ENCODE data around the gene SLCO3A1. TPM values are rescaled to one million over a fixed set of nuclear protein-coding genes. Genes with fewer than 3 reads are reported as not detected.

Gene SLCO3A1
- total RNA-seq, 2 donors from 2014 or later, result 55.9 to 65.1 TPM

DNA sequence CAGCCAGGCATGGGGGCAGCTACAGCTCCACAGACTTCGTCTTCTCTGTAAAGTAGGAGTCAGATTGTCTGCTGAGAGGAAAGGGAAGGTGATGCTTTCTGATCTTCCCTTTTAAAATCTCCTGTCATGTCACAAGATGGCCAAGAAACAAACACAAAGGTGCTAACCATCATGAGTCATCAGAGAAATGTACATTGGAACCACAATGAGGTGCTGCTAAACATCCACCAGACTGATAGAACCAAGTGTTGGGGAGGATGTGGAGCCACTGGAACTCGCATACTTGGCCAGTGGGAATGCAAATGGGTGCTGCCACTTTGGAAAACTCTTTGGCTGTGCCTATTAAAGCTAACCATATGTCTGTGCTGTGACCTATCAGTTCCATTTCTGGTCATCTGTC lies 268.8 kb downstream of the SLCO3A1 start:
- Mint-ChIP-seq H3K27ac (peak overlapping the region; percentile 2), H3K4me3 (no peak overlapping the region), H3K4me1 (peaks cover 7% of the 10 kb centered on the region), H3K27me3 (no peaks in the 10 kb centered on the region), H3K36me3 (ENCODE audit: low read depth) (peaks cover 19% of the 10 kb centered on the region)
- DNase-seq (no peak), ATAC-seq (no peak)
- H3K9me3 ChIP-seq (ENCODE audit: control insufficient read depth, low read length, poor library complexity, severe bottlenecking), result no peaks in the 10 kb centered on the region

DNA sequence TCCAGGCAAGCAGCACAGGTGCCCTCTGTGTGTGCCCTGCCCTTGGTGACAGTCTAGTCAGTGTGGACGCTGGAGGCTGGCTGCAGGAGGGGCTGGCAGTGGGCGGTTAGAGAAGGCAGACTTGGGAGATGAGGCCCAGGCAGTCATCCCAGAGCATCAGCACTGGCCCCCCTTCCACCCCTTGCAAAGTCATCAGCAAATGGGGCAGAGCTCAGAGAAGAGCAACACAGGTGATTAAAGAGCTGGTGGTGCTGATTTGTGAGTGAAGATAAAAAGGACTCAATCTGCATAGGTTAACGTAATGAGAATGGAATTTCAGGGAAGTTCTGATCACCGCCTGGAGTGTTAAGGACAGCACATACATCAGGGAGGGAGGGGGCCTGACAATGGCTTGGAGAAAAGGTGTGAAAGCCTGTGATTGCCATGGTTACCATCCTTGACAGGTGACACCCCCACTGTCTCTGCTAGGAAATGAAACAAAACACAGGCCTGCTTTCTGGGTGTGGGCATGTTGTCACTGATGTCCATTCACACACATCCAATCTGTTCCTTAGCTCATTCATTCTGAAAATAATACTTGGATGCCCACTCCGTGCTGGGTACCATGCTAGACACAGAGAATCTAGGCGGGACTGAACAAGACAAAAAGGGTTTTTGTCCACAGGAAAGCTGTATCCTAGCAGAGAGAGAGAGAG lies 270.6 kb downstream of the SLCO3A1 start:
- H3K27ac Mint-ChIP-seq, result no peak overlapping the region
- H3K27me3 Mint-ChIP-seq, result no peaks in the 10 kb centered on the region
- DNase-seq, result no peak
- no peak overlapping the region for H3K4me3 Mint-ChIP-seq
- peaks cover 7% of the 10 kb centered on the region for H3K4me1 Mint-ChIP-seq
- no peaks in the 10 kb centered on the region for H3K9me3 ChIP-seq (ENCODE audit: control insufficient read depth, low read length, poor library complexity, severe bottlenecking)
- peaks cover 28% of the 10 kb centered on the region for H3K36me3 Mint-ChIP-seq (ENCODE audit: low read depth)
- no peak for ATAC-seq

DNA sequence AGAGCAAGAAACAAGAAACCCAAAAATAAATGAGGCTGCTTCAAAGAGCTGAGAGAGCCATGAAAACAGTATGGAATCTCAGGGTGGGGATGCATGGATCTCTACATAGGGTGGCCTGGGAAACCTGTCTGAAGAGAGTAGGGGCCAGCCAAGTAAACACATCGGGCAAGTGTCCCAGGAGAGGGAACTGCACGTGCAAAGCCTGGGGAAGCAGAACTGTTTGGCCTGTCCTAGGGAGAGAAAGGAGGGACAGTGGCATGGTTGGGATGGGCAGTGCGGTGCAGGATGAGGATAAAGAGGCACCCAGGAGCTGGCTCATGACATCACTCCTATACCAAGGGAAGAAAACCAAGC lies 271.1 kb downstream of the SLCO3A1 start:
- Mint-ChIP-seq H3K4me3 (no peak overlapping the region), H3K4me1 (peaks cover 7% of the 10 kb centered on the region), H3K27me3 (no peaks in the 10 kb centered on the region), H3K36me3 (ENCODE audit: low read depth) (peaks cover 31% of the 10 kb centered on the region), H3K27ac (no peak overlapping the region)
- DNase-seq (no peak), ATAC-seq (no peak)
- H3K9me3 ChIP-seq (ENCODE audit: control insufficient read depth, low read length, poor library complexity, severe bottlenecking), result no peaks in the 10 kb centered on the region

DNA sequence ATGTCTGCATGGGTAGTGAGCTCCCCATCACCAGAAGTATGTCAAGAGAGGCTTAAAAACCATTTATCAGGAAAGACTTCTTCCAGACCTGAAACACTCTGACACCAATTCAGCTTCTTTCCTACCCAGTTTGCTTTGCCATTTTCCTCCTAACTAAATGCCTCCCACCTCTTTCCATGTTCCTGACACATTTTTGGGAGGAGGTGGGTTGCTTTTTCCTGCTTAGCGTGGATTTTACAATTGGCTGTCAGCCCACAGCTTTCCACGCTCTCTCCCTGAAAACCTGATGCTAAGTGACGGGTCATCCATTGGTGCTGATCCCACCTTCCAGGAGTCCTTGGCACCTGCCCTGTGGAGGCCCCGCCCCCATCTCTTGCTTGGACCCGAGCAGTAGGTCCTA lies 275.3 kb downstream of the SLCO3A1 start:
- Mint-ChIP-seq H3K4me1 (peaks cover 6% of the 10 kb centered on the region), H3K4me3 (no peak overlapping the region)

DNA sequence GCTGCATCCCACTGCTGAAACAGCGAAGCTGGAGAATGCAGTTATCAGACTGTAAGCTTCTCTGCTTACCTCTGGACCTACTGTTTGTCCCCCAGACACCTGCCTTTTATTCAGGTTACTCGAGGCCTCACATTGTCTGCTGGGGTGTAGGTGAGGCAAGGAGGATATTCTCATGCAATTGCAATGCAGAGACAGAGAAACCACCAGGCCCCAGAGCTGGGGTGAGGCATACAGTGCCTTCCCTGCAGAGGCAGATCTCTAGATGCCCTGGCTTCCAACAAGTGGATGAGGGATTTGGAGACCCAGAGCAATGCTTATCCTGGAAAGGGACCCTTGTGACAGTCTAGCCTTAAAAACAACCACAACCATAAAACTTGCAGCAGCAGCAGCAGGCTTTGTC lies 276.7 kb downstream of the SLCO3A1 start:
- H3K4me1 Mint-ChIP-seq, result peaks cover 11% of the 10 kb centered on the region
- H3K4me3 Mint-ChIP-seq, result no peak overlapping the region
- ATAC-seq, result no peak
- H3K27me3 Mint-ChIP-seq, result no peaks in the 10 kb centered on the region
- DNase-seq, result no peak
- H3K9me3 ChIP-seq (ENCODE audit: control insufficient read depth, low read length, poor library complexity, severe bottlenecking), result no peaks in the 10 kb centered on the region
- H3K27ac Mint-ChIP-seq, result no peak overlapping the region
- H3K36me3 Mint-ChIP-seq (ENCODE audit: low read depth), result peaks cover 33% of the 10 kb centered on the region

More for the DNA sequence above, 275.3 kb downstream of the SLCO3A1 start:
- ATAC-seq (no peak), DNase-seq (no peak)
- no peaks in the 10 kb centered on the region for H3K9me3 ChIP-seq (ENCODE audit: control insufficient read depth, low read length, poor library complexity, severe bottlenecking)
- Mint-ChIP-seq H3K27ac (peak overlapping the region; percentile 24), H3K27me3 (no peaks in the 10 kb centered on the region), H3K36me3 (ENCODE audit: low read depth) (peaks cover 33% of the 10 kb centered on the region)

DNA sequence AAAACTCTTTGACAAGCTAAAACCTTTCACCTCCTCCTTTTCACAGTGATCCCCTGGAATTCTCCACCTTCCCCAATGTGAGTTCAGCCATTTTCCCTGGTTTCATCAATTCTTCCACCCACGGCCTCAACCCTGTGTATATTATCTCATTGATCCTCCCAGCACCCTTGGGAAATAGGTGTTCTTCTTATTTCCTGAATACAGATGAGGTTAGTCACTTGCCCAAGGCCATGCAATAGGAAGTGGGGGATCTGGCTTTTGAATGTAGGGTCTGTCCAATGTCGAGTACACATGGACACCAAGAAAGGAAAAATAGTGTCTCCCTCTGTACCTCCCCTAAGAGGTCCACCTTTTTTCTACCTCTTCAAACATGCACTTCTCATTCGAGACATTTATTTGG lies 277.4 kb downstream of the SLCO3A1 start:
- no peak overlapping the region for H3K27ac Mint-ChIP-seq
- ATAC-seq, result no peak
- no peaks in the 10 kb centered on the region for H3K9me3 ChIP-seq (ENCODE audit: control insufficient read depth, low read length, poor library complexity, severe bottlenecking)
- DNase-seq, result no peak
- H3K27me3 Mint-ChIP-seq, result no peaks in the 10 kb centered on the region
- H3K4me3 Mint-ChIP-seq, result peak overlapping the region; percentile 25
- H3K4me1 Mint-ChIP-seq, result peaks cover 11% of the 10 kb centered on the region
- H3K36me3 Mint-ChIP-seq (ENCODE audit: low read depth), result peaks cover 33% of the 10 kb centered on the region

GRCh38 chr15:92132982-92133755 lies 279.7 kb downstream of the SLCO3A1 start:
- H3K27me3 Mint-ChIP-seq, result no peaks in the 10 kb centered on the region
- peaks cover 11% of the 10 kb centered on the region for H3K4me1 Mint-ChIP-seq
- no peaks in the 10 kb centered on the region for H3K9me3 ChIP-seq (ENCODE audit: control insufficient read depth, low read length, poor library complexity, severe bottlenecking)
- H3K27ac Mint-ChIP-seq, result no peak overlapping the region
- no peak for DNase-seq
- H3K36me3 Mint-ChIP-seq (ENCODE audit: low read depth), result peaks cover 27% of the 10 kb centered on the region
- H3K4me3 Mint-ChIP-seq, result no peak overlapping the region
- no peak for ATAC-seq

DNA sequence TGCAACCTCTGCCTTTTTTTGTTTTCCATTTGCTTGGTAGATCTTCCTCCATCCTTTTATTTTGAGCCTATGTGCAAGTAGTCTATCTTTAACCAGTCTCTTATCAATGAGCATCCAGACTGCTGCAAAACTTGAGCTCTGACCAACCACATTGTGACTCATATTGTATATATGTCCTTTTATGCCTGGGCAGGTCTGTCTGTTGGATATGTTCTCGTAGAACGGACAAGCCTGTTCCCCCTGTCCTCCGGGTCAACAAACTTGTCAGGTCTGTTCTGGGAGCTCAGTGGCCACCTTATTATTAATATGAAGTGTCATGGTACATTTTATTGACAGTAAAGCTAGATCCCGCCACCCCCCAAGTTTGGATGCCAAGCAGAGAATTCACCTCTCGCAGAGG lies 287.3 kb downstream of the SLCO3A1 start:
- no peaks in the 10 kb centered on the region for H3K9me3 ChIP-seq (ENCODE audit: control insufficient read depth, low read length, poor library complexity, severe bottlenecking)
- DNase-seq (no peak), ATAC-seq (no peak)
- Mint-ChIP-seq H3K4me3 (no peak overlapping the region), H3K27ac (no peak overlapping the region), H3K36me3 (ENCODE audit: low read depth) (peaks cover 8% of the 10 kb centered on the region), H3K27me3 (no peaks in the 10 kb centered on the region), H3K4me1 (peaks cover 12% of the 10 kb centered on the region)

GRCh38 chr15:92141607-92142006 lies 288.1 kb downstream of the SLCO3A1 start:
- no peak for ATAC-seq
- DNase-seq, result no peak
- peaks cover 10% of the 10 kb centered on the region for H3K36me3 Mint-ChIP-seq (ENCODE audit: low read depth)
- H3K27me3 Mint-ChIP-seq, result no peaks in the 10 kb centered on the region
- no peak overlapping the region for H3K4me3 Mint-ChIP-seq
- H3K9me3 ChIP-seq (ENCODE audit: control insufficient read depth, low read length, poor library complexity, severe bottlenecking), result no peaks in the 10 kb centered on the region
- no peak overlapping the region for H3K27ac Mint-ChIP-seq
- H3K4me1 Mint-ChIP-seq, result peaks cover 12% of the 10 kb centered on the region

- Mint-ChIP-seq H3K27ac (no peak overlapping the region), H3K4me1 (peaks cover 12% of the 10 kb centered on the region), H3K4me3 (no peak overlapping the region), H3K27me3 (no peaks in the 10 kb centered on the region), H3K36me3 (ENCODE audit: low read depth) (peaks cover 9% of the 10 kb centered on the region)
- no peaks in the 10 kb centered on the region for H3K9me3 ChIP-seq (ENCODE audit: control insufficient read depth, low read length, poor library complexity, severe bottlenecking)
- ATAC-seq (no peak), DNase-seq (no peak)
Observed at GRCh38 chr15:92142242-92143232, 289.0 kb downstream of the SLCO3A1 start.

DNA sequence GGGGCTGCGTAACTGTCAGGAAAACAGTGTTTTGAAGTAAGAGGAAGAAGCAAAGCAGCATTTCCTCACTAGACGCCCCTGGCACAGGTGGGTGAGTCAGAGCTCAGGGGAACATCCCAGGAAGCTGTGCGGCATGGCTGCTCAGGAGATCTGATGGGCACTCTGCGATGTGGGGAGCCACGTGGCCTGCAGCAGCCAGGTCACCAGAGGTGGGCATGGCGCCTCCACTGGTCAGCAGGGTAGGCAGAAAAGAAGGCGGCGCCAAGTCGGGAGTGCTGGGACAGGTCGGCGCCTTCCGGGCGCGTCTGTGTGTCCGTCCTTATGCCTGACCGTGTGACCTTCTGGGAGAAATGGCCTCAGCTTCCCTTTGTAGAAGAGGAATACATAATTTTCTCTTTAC lies 290.3 kb downstream of the SLCO3A1 start:
- H3K27ac Mint-ChIP-seq, result peak overlapping the region; percentile 29
- peaks cover 12% of the 10 kb centered on the region for H3K4me1 Mint-ChIP-seq
- H3K27me3 Mint-ChIP-seq, result no peaks in the 10 kb centered on the region
- ATAC-seq (no peak), DNase-seq (no peak)
- no peaks in the 10 kb centered on the region for H3K9me3 ChIP-seq (ENCODE audit: control insufficient read depth, low read length, poor library complexity, severe bottlenecking)
- H3K36me3 Mint-ChIP-seq (ENCODE audit: low read depth), result peaks cover 9% of the 10 kb centered on the region
- peak overlapping the region; percentile 25 for H3K4me3 Mint-ChIP-seq

DNA sequence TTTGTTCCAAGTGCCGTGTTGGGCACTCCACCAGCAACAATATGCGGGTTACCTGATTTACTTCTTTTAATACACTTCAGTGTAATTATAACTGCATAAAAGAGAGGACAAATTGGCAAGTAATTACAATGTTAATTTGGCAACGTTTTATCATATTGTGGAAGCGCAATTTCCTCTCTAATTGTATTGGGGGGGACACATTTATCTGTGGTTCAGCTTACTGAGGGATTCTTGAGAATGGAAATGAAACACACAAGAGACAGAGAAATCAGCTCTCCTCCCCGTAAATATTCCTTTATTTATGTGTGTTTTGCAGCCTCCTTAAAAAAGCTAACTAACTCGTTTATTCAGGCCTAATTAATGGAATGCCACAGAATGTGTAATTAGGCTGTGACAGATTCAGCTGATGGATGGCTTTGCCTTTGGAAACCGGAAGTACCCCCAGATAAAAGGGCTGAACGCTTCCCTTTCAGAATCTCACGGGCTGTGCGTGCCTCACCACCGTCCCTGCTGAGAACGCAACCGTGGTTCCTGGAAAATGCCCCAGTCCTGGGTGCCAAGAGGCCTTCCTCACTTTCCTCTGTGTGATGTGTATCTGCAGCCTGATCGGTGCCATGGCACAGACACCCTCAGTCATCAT lies 293.1 kb downstream of the SLCO3A1 start:
- ATAC-seq, result no peak

GRCh38 chr15:92149029-92149428 lies 295.5 kb downstream of the SLCO3A1 start:
- no peak overlapping the region for H3K4me3 Mint-ChIP-seq
- no peak overlapping the region for H3K27ac Mint-ChIP-seq
- DNase-seq, result no peak
- no peaks in the 10 kb centered on the region for H3K9me3 ChIP-seq (ENCODE audit: control insufficient read depth, low read length, poor library complexity, severe bottlenecking)
- no peaks in the 10 kb centered on the region for H3K27me3 Mint-ChIP-seq
- peaks cover 16% of the 10 kb centered on the region for H3K4me1 Mint-ChIP-seq
- H3K36me3 Mint-ChIP-seq (ENCODE audit: low read depth), result peaks cover 13% of the 10 kb centered on the region
- no peak for ATAC-seq

More for the DNA sequence above, 293.1 kb downstream of the SLCO3A1 start:
- Mint-ChIP-seq H3K27me3 (no peaks in the 10 kb centered on the region), H3K36me3 (ENCODE audit: low read depth) (peaks cover 6% of the 10 kb centered on the region), H3K27ac (peak overlapping the region; percentile 43), H3K4me3 (no peak overlapping the region), H3K4me1 (peaks cover 14% of the 10 kb centered on the region)
- no peak for DNase-seq
- no peaks in the 10 kb centered on the region for H3K9me3 ChIP-seq (ENCODE audit: control insufficient read depth, low read length, poor library complexity, severe bottlenecking)

All from T-helper 17 cell (primary cell).